A549 (cell line): ENCODE results near the gene ADCY3. TPM values are rescaled to one million over a fixed set of nuclear protein-coding genes. Genes with fewer than 3 reads are reported as not detected.

Source experiments
- ATAC-seq, 2 experiments: fragments of 200-7000 bp in 1 of 2; fragments of >200 bp in 1 of 2; cut with Nextera tagmentation in 1 of 2; cut with Tn5 transposase in 1 of 2; 3 replicates each; pipeline versions ENCODE4 v1.8.0 to v1.9.1; 2018 to 2020; ENCODE audit warnings: mild to moderate bottlenecking in 1 of 2, moderate library complexity in 1 of 2
- CTCF ChIA-PET: fragments of 300-600 bp; sonication (Branson Sonifier 250); formaldehyde crosslinking; extraction: SDS; loops from one replicate; lab custom pipeline; 2021; ENCODE audit warnings: antibody characterized with exemption, inconsistent platforms; lab: Yijun Ruan, JAX
- POLR2A ChIA-PET: fragments of 350-600 bp; formaldehyde crosslinking; extraction: SDS; loops from one replicate; lab custom pipeline; 2021; ENCODE audit warnings: antibody characterized with exemption, inconsistent platforms; lab: Yijun Ruan, JAX
- DNase-seq, 2 experiments: peaks; one replicate each; pipeline versions ENCODE4 v3.0.0 to v3.0.0-alpha.2; 2011 to 2016; ENCODE audit warnings: low read depth in 1 of 2, low spot score in 1 of 2
- FAIRE-seq: peaks from 2 replicates; lab custom pipeline; 2011; peaks lifted over from hg19 to GRCh38; lab: Jason Lieb, UNC
- H3K27ac ChIP-seq, 2 experiments: fragments of >200 bp; sonication (Bioruptor Twin); formaldehyde crosslinking; 3 replicates each; pipeline ENCODE4 v1.5.1; 2016 to 2017
- H3K4me1 ChIP-seq: fragments of >200 bp; sonication (Bioruptor Twin); formaldehyde crosslinking; 3 replicates; pipeline ENCODE4 v1.6.1; 2016
- H3K4me2 ChIP-seq: fragments of >200 bp; sonication (Bioruptor Twin); formaldehyde crosslinking; 3 replicates; pipeline ENCODE4 v1.6.1; 2016
- H3K4me3 ChIP-seq: fragments of >200 bp; sonication (Bioruptor Twin); formaldehyde crosslinking; 3 replicates; pipeline ENCODE4 v1.5.1; 2016
- H3K9me3 ChIP-seq: fragments of >200 bp; sonication (Bioruptor Twin); formaldehyde crosslinking; 3 replicates; pipeline ENCODE4 v1.6.1; 2016
- CBX2 ChIP-seq: fragments of 200-600 bp; sonication (generic); IDR thresholded peaks from 2 replicates; pipeline ENCODE4 v1.6.1; 2016; ENCODE audit warnings: low read depth, mild to moderate bottlenecking, borderline replicate concordance
- CBX8 ChIP-seq: fragments of 200-600 bp; sonication (generic); IDR thresholded peaks from 2 replicates; pipeline ENCODE4 v1.6.1; 2016
- CHD2 ChIP-seq: fragments of 150-350 bp; IDR thresholded peaks from 2 replicates; pipeline ENCODE4 v1.6.1; 2014; ENCODE audit warnings: low read length; ENCODE audit not compliant: partially characterized antibody
- E2F6 ChIP-seq: IDR thresholded peaks from 2 replicates; pipeline ENCODE4 v1.6.1; 2012; ENCODE audit warnings: low read depth, borderline replicate concordance
- EHF ChIP-seq: fragments of 250-450 bp; sonication (Bioruptor Pico); IDR thresholded peaks from 2 replicates; pipeline ENCODE4 v1.5.0; 2020; ENCODE audit warnings: mild to moderate bottlenecking
- FOSL2 ChIP-seq, 2 experiments: fragments of 450-650 bp in 1 of 2; fragments of >200 bp in 1 of 2; sonication (Bioruptor Twin) in 1 of 2; formaldehyde crosslinking; IDR thresholded peaks; 2 replicates each; pipeline versions ENCODE4 v1.5.0 to v1.6.1; 2016 to 2020; ENCODE audit warnings: mild to moderate bottlenecking in 1 of 2, moderate library complexity in 1 of 2
- HEYL ChIP-seq: fragments of 250-450 bp; sonication (Bioruptor Pico); IDR thresholded peaks from 2 replicates; pipeline ENCODE4 v1.8.0; 2021; ENCODE audit warnings: mild to moderate bottlenecking, moderate library complexity
- HOXB5 ChIP-seq: fragments of 250-450 bp; sonication (Bioruptor Pico); IDR thresholded peaks from 2 replicates; pipeline ENCODE4 v1.5.0; 2020; ENCODE audit warnings: mild to moderate bottlenecking, moderate library complexity
- KDM1A ChIP-seq: fragments of 200-600 bp; sonication (generic); IDR thresholded peaks from 2 replicates; pipeline ENCODE4 v1.6.1; 2016; ENCODE audit warnings: low read depth, mild to moderate bottlenecking
- KDM5A ChIP-seq: fragments of 200-600 bp; sonication (generic); IDR thresholded peaks from 2 replicates; pipeline ENCODE4 v1.6.1; 2016; ENCODE audit warnings: antibody characterized with exemption, mild to moderate bottlenecking
- MAFK ChIP-seq: fragments of 450-650 bp; IDR thresholded peaks from 2 replicates; pipeline ENCODE4 v1.6.1; 2014; ENCODE audit not compliant: partially characterized antibody
- MAX ChIP-seq: IDR thresholded peaks from 2 replicates; pipeline ENCODE4 v1.6.1; 2012
- MAZ ChIP-seq: fragments of 150-350 bp; IDR thresholded peaks from 2 replicates; pipeline ENCODE4 v1.6.1; 2014; ENCODE audit warnings: antibody characterized with exemption, low read depth, low read length, borderline replicate concordance
- MYC ChIP-seq: IDR thresholded peaks from 2 replicates; pipeline ENCODE4 v1.6.1; 2012; ENCODE audit warnings: mild to moderate bottlenecking, inconsistent platforms, low read length, improper control_type of control experiment, borderline replicate concordance
- PHF8 ChIP-seq: fragments of 200-600 bp; sonication (generic); IDR thresholded peaks from 2 replicates; pipeline ENCODE4 v1.6.1; 2016; ENCODE audit warnings: low read depth, mild to moderate bottlenecking, antibody characterized with exemption, moderate library complexity, borderline replicate concordance
- POLR2A ChIP-seq: IDR thresholded peaks from 2 replicates; pipeline ENCODE4 v1.6.1; 2012; ENCODE audit warnings: mild to moderate bottlenecking, low read length
- POLR2AphosphoS2 ChIP-seq: conservative IDR thresholded peaks from 2 replicates; pipeline ENCODE4 v1.6.1; 2012; ENCODE audit warnings: low read length, improper control_type of control experiment, inconsistent platforms
- RAD21 ChIP-seq, 2 experiments: fragments of >200 bp in 1 of 2; sonication (Bioruptor Twin) in 1 of 2; formaldehyde crosslinking in 1 of 2; IDR thresholded peaks in 1 of 2; conservative IDR thresholded peaks in 1 of 2; 2 replicates in 1 of 2; 3 replicates in 1 of 2; pipeline ENCODE4 v1.6.1; 2012 to 2018; ENCODE audit warnings: inconsistent platforms in 1 of 2
- RARB ChIP-seq: fragments of 250-450 bp; sonication (Bioruptor Pico); IDR thresholded peaks from 2 replicates; pipeline ENCODE4 v1.8.0; 2021; ENCODE audit warnings: mild to moderate bottlenecking, moderate library complexity
- RCOR1 ChIP-seq: fragments of 150-350 bp; IDR thresholded peaks from 2 replicates; pipeline ENCODE4 v1.6.1; 2014; ENCODE audit warnings: antibody characterized with exemption, low read length, low read depth
- SMC3 ChIP-seq: fragments of >200 bp; sonication (Bioruptor Twin); formaldehyde crosslinking; IDR thresholded peaks from 3 replicates; pipeline ENCODE4 v1.6.1; 2018; ENCODE audit warnings: inconsistent platforms
- SREBF2 ChIP-seq: fragments of 450-650 bp; IDR thresholded peaks from 2 replicates; pipeline ENCODE4 v1.6.1; 2014; ENCODE audit warnings: mild to moderate bottlenecking, moderate library complexity
- TFCP2L1 ChIP-seq: fragments of 250-450 bp; sonication (Bioruptor Pico); IDR thresholded peaks from 2 replicates; pipeline ENCODE4 v1.5.0; 2021; ENCODE audit warnings: mild to moderate bottlenecking
- ZFP36 ChIP-seq: fragments of 450-650 bp; IDR thresholded peaks from 2 replicates; pipeline ENCODE4 v1.6.1; 2014; ENCODE audit warnings: borderline replicate concordance; ENCODE audit not compliant: partially characterized antibody
- ZSCAN20 ChIP-seq: fragments of 250-450 bp; sonication (Bioruptor Pico); IDR thresholded peaks from 2 replicates; pipeline ENCODE4 v1.8.0; 2022; ENCODE audit warnings: mild to moderate bottlenecking, moderate library complexity
- WGBS: methylation state at CpG from one replicate; pipeline ENCODE4 v1.1.6; 2017; ENCODE audit errors: missing lambda C conversion rate; 5-methylcytosine and 5-hydroxymethylcytosine counted together
- polyA plus RNA-seq, 4 experiments: library from polyadenylated mRNA; depleted of rRNA in 3 of 4; stranded (reverse); fragments of >200 nt; fragmentation: RNase III in 1 of 4; extraction: RNeasy Plus Mini Kit Qiagen cat#74134 plus additional on column Dnase treatment in 1 of 4; gene quantifications; 2 replicates in 3 of 4; 3 replicates in 1 of 4; pipeline ENCODE4 v1.2.3, GENCODE V29; 2011 to 2017

The ADCY3 gene
- polyA plus RNA-seq, 2 of the 4 experiments (the other 2 are of a cell fraction), result 37.4 to 65.4 TPM

GRCh38 chr2:24813691-24814137 is 106.3 kb downstream of the ADCY3 start:
- WGBS, result 95% methylated on average over 4 of the region's 4 CpGs
- no peak for TF ChIP-seq HOXB5
- no peak for TF ChIP-seq MYC
- TF ChIP-seq CBX8, result no peak
- no peak for TF ChIP-seq E2F6
- no peak for TF ChIP-seq MAX
- TF ChIP-seq KDM5A, result no peak
- TF ChIP-seq POLR2AphosphoS2, result no peak
- no peak for TF ChIP-seq FOSL2 (IDR thresholded peaks at IDR 0.05)
- no peak for TF ChIP-seq FOSL2 (CRISPR knock-in tag; IDR thresholded peaks at IDR 0.05)
- no peak for TF ChIP-seq CBX2
- TF ChIP-seq POLR2A, result no peak
- no peak for TF ChIP-seq ZFP36
- TF ChIP-seq RCOR1, result no peak
- H3K9me3 ChIP-seq, result no peaks in the 10 kb centered on the region
- CTCF ChIA-PET, result interaction anchor here (0.9 to 3.2 kb wide), 4 partner anchors 13 to 403 kb away, joined by 4 to 33 read pairs (median 16); partner anchors contain the start of genes CENPO and PTRHD1
- no peak overlapping the region for H3K4me3 ChIP-seq
- POLR2A ChIA-PET, result interaction anchor here (1.8 kb wide), 1 partner anchor 21 kb away, joined by 6 read pairs; the partner anchor contains the start of genes CENPO and PTRHD1
- peak; percentile 34 to 64; a peak in 4 of 6 replicates for ATAC-seq
- no peak for FAIRE-seq
- no peak overlapping the region for H3K27ac ChIP-seq
- H3K4me1 ChIP-seq, result peaks cover 22% of the 10 kb centered on the region
- H3K4me2 ChIP-seq, result no peak overlapping the region
- no peak for DNase-seq

- Histone ChIP-seq H3K27ac (peak overlapping the region; percentile 61 to 77), H3K9me3 (no peaks in the 10 kb centered on the region), H3K4me1 (peaks cover 49% of the 10 kb centered on the region), H3K4me3 (no peak overlapping the region), H3K4me2 (peak overlapping the region; percentile 60)
- TF ChIP-seq PHF8, result no peak
- no peak for TF ChIP-seq HEYL (CRISPR knock-in tag)
- no peak for TF ChIP-seq MAZ
- TF ChIP-seq MAFK, result peak; percentile 76
- FAIRE-seq (no peak), ATAC-seq (no peak), DNase-seq (no peak)
- POLR2A ChIA-PET, result interaction anchor here (0.6 to 1.2 kb wide), 2 partner anchors 14 to 17 kb away, joined by 4 to 6 read pairs; no protein-coding TSS in a partner anchor
- 76% methylated on average over 4 of the region's 4 CpGs for WGBS
- CTCF ChIA-PET, result interaction anchor here (1.0 to 1.6 kb wide), 7 partner anchors 9 to 399 kb away, joined by 3 to 7 read pairs (median 4); partner anchors contain the start of genes CENPO and PTRHD1
These were observed 110.6 kb downstream of the ADCY3 start for GRCh38 chr2:24809316-24810007.

- ChIA-PET CTCF (interaction anchor here (1.1 to 2.0 kb wide), 4 partner anchors 13 to 399 kb away, joined by 3 to 17 read pairs (median 4); partner anchors contain the start of genes CENPO and PTRHD1), POLR2A (interaction anchor here (0.5 to 2.6 kb wide), 2 partner anchors 14 to 317 kb away, joined by 3 to 17 read pairs; partner anchors contain the start of genes CENPO and PTRHD1)
- H3K4me3 ChIP-seq, result peak overlapping the region; percentile 48
- peak overlapping the region; percentile 70 for H3K4me2 ChIP-seq
- ATAC-seq (peak; percentile 72 to 83), FAIRE-seq (no peak), DNase-seq (no peak)
- TF ChIP-seq CBX8 (no peak), E2F6 (no peak), TFCP2L1 (CRISPR knock-in tag) (no peak), EHF (CRISPR knock-in tag) (no peak), MAZ (no peak), POLR2AphosphoS2 (no peak), ZSCAN20 (CRISPR knock-in tag) (no peak), KDM1A (no peak), SREBF2 (no peak), SMC3 (no peak), HOXB5 (no peak), RAD21 (conservative IDR thresholded peaks at IDR 0.05 in 1 of 2, IDR thresholded peaks at IDR 0.05 in 1 of 2) (no peak), CHD2 (no peak), RARB (no peak)
- H3K9me3 ChIP-seq, result peaks cover under 1% of the 10 kb centered on the region; the same call in 1 of the 3 replicates
- peak overlapping the region; percentile 76 to 86 for H3K27ac ChIP-seq
- peaks cover 49% of the 10 kb centered on the region for H3K4me1 ChIP-seq
These were observed 113.4 kb downstream of the ADCY3 start for GRCh38 chr2:24806661-24807036.
